GM19468 (cell line): ENCODE measurements around the gene CYP39A1.
"Not testable (repeated sequence)": the region's sequence is repeated elsewhere in the genome, so short reads cannot be mapped to it uniquely, and the experiment has no call there.

Experiments
- ATAC-seq: cut with Tn5 transposase; IDR thresholded peaks from one replicate; pipeline ENCODE4 v1.9.1; 2021; ENCODE audit warnings: mild to moderate bottlenecking, moderate library complexity, moderate number of reproducible peaks; ENCODE audit not compliant: unreplicated experiment; ENCODE audit errors: extremely low read depth

Gene CYP39A1

DNA sequence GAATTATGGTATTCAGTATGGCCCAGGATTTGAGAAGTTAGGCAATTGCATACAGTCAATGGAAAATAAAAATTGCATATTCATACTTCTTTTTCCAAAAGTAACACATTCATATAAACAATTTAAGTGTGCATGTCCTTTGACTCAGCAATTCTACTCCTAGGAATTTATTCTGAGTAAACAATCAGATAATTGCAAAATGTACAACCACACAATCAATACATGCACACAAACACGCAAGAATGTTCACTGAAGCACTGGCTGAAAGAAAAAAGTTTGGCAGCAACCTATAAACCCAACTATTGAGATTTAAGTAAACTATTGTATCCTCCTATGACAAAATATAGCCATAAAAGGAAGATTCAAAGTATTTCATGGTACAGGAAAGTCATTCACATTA is 1.6 kb downstream of the CYP39A1 start:
- ATAC-seq, result no peak

DNA sequence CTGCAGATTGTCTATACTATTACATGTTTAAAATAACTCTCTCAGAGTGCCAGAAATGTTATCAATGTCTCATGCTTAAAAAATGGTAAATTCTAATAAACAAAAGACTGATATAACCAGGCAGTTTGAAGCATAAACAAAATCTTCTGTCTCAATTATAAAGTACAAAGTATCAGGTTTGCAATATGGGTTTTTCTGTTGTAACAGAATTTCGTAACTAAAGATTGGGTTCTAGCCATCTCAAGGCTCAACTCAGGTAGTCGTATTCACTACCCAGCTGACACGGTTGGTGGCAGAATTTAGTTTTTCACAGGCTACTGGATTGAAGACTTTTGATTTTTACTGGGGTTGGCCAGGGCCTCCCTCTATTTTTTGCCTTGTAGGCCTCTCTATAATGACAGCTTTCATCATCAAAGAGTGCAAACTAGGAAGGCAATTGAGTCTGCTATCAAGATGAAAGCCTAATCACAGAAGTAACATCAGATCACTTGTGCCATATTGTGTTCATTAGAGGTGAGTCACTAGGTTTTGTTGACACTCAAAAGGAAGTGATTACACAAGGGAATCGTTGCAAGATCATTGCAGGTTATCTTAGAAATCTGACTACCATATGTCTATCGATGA is 3.6 kb downstream of the CYP39A1 start:
- no peak for ATAC-seq

DNA sequence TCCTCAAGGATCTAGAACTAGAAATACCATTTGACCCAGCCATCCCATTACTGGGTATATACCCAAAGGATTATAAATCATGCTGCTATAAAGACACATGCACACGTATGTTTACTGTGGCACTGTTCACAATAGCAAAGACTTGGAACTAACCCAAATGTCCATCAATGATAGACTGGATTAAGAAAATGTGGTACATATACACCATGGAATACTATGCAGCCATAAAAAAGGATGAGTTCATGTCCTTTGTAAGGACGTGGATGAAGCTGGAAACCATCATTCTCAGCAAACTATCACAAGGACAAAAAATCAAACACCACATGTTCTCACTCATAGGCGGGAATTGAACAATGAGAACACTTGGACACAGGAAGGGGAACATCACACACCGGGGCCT is 4.5 kb downstream of the CYP39A1 start:
- not testable (repeated sequence) for ATAC-seq

DNA sequence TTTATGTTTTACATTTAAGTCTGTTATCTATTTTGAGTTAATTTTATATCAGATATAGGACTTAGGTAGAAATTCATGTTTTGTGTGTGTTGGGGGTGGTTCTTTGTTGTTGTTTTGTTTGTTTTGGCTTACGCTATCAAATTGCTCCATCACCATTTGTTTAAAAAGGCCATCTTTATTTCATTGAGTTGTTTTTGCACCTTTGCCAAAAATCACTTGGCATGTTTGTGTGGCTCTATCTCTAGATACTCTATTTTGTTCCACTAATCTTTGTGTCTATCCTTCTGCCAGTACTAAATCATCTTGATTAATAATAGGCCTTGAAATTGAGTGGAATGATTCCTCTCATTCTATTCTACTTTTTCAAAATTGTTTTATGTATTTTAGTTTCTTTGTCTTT is 7.4 kb downstream of the CYP39A1 start:
- no peak for ATAC-seq

DNA sequence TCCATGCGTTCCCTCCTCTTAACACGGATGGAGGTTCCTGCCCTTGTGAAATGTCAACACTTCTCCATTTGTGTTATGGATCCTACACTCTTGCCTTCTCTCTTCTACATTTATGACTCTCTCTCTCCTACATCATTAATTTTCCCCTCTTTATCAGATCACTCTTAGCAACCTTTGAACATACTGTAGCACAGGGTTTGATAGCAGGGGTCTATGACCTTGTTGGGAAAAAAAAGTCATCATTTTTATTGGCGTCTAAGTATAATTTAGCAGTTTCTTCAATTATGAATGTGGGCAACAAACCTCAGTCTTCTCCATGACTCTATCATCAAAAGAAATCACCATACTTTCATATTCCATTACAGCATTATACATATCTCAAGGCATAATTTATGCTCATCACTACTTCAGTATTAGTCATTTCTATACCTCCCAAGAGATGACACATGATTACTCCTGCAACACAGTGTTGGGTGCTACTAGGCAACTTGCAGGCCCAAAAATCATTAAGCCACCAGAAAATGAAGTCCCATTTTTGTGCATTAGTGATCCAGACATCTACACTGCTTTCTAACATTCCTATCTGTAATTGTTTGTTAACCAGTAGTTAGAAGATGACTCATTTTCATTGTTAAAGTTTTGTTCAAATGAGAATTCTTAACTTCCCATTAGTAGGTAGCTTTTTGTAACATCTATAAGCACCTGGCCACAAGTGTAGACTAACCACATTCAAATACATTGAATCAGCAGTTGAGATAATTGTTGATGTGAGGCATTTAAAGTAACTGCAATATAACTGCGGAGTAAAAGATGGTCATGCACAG is 9.5 kb downstream of the CYP39A1 start:
- ATAC-seq, result no peak

DNA sequence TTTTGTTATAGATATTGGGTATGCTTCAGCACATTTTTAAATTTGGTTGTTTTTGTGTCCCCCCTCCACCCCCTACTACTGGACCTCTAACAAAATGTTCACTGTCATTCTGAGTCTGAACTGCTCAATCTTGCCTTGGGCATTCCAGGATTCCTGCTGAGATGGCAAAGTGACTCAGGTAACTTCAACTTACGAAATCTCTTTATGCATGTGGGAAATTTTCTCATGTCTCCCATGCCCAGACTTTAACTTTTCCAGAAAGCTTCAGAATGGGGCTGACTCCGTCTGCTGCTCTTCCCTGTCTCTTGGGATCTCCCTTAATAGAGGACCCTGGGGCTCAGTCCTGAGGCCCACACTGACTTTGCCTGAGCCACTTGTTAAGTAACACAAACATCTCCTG is 14.0 kb downstream of the CYP39A1 start:
- ATAC-seq, result no peak

DNA sequence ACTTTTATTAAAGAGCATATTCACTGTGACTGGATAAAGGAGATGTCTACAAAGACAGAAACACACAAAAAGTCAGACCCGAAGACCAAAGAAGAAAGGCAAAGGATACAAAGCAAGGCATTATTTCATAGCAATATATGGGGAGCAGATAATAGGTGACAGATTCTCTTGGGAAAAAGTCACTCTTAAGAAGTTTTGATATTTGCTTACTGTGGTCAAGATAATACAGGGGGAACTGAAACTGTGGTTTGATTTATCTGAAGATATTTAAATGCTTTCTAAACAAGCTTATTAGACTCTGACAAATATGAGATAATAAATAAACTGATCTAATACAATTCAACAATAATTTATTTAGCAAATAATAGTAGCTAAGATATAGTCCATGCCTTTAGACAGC is 14.7 kb downstream of the CYP39A1 start:
- no peak for ATAC-seq

DNA sequence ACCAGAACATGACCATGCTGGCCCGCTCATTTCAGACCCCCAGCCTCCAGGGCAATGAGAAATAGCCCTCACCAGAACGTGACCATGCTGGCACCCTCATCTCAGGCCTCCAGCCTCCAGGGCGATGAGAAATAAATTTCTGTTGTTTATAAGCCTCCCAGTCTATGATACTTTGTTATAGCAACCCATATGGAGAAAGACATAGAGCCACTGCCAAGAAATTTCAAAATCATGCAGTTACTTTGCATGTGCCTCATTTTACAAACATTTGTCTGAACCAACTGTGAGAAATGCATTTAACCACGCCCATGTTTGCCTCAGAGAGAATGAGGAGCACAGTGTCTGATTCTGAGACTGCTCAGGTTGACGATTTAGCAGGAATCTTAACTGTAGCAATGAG is 15.5 kb downstream of the CYP39A1 start:
- no peak for ATAC-seq

DNA sequence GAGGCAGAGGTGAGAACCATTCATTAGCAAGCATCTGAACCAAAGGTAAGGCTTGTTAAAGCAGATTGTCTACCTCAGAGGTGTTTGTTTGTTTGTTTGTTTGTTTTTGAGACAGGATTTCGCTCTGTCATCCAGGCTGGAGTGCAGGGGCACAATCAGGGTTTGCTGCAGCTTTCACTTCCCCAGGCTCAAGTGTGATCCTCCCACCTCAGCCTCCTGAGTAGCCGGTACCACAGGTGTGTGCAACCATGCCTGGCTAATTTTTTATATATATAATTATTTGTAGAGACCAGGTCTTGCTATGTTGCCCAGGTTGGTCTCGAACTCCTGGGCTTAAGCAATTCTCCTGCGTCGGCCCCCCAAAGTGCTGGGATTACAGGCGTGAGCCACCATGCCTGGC is 17.2 kb downstream of the CYP39A1 start:
- no peak for ATAC-seq

DNA sequence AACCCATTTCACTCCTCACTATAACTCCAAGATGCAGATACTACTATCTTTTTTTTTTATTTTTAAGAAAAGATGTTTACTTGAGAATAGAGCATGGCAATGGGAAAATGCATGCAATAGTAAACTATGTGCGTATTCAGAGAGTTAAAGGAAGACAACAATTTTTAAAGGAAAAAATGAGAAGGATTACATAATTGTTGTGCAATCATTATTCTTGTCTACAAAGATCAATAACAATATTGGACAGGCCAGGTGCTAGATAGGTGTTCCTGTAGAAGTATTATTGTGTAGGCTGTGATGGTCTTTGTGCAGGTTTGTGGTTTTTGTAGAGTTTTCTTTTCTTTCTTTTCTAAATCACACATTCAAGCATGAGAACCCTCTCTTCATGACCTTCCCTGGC is 20.6 kb downstream of the CYP39A1 start:
- no peak for ATAC-seq

DNA sequence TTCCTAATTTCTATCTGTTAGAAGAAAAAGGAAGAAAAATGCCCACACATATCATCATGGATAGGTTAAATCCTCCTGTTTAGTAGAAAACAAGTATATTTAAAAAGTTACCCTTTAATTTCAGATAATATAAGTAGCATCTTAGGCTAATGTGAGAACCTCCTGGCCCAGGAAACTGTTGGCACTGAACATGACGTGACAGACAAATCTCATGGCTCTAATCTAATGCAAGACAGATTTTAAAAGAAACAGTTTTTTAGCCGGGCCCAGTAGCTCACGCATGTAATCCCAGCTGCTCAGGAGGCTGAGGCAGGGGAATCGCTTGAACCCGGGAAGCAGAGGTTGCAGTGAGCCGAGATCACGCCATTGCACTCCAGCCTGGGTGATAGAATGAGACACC is 22.9 kb downstream of the CYP39A1 start:
- ATAC-seq, result no peak

DNA sequence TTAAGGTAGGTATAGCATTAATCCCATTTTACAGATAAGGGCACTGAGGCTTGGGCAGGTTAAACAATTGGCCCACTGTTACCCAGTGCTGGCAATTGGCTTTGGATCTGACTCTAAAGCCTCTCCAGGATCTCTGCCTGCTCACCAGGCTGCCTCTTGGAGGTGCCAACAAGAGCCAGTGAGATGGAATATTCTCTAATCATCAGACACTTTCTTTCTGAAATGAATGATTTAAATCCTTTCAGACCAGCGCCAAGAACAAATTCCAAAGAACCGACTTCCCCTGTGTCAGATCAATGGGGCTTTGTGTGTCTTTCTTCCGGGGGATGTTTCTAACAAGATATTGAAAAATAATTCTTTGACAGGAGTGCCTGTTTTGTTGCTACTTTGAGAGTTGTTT is 23.6 kb downstream of the CYP39A1 start:
- no peak for ATAC-seq

DNA sequence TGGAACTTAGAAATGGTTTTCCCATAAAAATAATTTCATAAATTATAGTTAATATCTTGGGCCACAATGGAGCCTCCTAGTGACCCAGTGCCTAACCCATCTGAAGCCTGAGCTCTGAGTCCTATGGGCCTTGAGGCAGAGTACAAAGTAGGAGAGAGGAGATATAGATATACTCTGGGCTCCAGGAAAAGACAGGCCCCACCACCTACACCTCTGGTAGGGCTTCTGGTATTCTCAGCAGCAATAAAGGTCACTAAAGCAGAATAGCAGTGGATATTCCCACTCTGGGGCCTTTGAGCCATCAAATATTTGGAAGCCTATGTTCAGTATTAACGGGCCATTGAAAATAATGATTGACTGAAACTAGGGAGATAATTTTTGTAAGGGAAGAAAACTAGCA is 24.1 kb downstream of the CYP39A1 start:
- ATAC-seq, result no peak

DNA sequence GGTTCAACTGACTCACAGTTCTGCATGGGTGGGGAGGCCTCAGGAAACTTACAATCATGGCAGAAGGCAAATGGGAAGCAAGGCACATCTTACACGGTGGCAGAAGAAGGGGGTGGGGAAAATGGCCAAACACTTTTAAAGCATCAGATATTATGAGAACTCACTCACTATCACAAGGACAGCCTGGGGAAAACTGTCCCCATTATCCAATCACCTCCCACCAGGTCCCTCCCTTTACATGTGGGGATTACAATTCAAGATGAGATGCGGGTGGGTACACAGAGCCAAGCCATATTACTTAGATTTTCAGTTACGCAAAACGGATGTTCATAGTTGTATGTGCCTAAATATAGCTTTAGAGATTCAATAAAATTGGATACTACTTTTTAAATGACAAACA is 25.6 kb downstream of the CYP39A1 start:
- ATAC-seq, result no peak

DNA sequence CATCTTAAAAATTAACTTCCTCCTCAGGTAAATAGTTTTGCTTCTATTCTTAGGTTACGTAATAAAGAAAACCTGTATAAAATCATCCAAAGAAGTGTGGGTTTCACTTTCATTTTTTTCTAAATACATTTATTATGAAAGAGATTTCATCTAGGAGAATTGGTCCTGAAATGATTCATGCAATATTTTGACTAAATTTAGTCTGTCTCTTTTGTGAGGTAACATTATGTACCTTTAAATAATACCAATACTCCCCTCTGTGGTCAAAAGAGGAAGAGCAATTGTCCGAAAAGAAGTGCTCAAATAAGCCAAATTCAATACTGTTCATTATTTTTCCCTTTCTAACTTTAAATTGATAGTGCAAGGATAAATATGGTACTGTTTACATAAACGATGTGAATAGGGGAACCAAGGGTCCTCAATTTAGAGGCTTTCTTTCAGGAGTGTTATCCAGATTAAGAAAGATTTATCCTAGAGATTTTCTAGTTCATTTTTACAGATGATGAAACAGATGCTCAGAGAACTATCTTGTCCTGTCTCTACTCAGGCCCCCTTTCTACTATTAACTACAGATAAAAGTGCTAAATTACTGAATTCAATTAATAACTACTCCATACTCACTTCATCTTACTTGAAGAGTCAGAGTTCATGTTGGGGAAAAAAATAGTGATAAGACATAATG is 26.2 kb downstream of the CYP39A1 start:
- no peak for ATAC-seq

DNA sequence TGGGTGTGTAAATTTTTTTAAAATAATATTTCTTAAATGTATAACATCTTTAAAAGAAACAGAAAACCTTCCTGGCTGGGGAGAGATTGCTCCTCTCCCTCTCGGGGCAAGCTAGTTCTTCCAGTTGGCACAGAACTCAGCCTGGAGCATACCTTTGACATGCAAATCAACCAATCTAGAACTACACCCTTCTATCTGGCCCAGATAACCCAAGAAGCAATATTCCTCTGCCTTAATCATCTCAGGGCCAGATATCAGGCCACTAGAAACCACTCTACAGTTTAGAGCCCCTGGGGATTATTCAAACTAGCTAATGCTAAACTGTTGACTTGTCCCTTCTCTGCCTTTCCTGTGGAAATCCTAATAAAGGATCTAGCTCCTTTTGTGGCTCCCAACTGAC is 33.9 kb downstream of the CYP39A1 start:
- no peak for ATAC-seq

DNA sequence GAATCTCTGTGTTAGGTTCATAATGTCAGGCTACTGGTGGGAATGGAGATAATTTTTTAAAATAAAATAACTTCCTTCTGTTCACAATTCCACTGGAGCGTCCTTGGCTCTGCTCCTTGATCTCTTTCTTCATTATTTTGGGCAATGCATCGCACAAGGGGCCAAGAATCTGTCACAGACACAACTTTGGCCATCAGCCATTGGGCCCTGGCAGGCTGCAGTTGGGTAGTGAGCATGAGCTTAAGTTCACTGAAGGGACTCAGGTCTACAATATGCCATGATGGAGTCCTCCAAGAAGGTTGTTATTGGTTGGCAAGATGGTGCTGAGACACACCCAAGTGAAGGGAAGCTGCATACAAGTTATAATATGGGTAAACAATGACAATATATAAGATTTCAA is 40.0 kb downstream of the CYP39A1 start:
- ATAC-seq, result no peak

DNA sequence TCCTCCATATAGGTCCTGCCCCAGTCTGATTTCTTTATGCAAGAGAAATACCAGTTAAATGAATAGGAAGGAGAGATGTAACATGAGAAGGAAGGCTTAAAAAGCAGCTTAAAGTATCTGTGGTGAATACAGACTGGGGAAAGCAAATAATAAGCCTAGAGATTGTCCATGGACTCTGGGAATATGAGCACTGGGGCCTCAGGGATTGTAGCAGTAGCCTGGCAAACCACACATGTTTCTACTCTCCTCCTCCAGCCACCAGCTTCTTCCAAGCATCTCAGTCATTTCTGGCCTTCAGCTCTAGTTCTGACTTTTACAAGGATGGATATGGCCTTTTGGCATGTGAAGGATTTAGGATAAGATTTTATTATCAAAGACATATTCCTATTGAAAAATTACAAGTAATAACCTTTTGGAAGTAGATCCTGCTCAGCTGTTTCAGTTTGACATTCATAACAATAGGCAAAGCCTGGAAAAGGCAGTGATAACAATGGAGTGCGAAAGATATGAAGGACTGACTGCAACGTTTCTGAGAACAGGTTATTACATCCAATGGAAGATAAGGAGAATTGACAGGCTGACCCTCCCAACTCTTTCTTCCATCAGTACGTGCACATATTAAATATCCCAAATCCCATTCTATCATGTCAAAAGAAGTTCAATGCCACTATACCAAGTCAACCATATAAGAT is 41.6 kb downstream of the CYP39A1 start:
- no peak for ATAC-seq

DNA sequence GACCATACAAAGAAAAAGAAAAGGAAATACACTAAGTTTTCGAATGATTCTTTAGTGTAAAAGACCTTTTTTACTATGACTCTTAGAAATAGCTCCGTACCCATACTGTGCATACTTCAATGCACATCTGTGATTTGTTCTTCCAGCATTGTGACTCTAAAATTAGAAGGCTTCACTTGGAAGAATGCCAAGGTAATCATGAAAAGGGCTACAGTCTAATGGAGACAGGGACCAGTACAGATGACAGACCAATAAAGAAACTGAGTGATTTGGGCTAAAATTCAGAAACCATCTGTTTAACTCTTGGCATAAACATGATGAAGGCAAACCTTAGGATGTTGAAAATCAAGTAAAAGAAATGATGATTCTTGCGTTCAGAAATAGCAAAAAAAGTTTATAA is 46.3 kb downstream of the CYP39A1 start:
- no peak for ATAC-seq

DNA sequence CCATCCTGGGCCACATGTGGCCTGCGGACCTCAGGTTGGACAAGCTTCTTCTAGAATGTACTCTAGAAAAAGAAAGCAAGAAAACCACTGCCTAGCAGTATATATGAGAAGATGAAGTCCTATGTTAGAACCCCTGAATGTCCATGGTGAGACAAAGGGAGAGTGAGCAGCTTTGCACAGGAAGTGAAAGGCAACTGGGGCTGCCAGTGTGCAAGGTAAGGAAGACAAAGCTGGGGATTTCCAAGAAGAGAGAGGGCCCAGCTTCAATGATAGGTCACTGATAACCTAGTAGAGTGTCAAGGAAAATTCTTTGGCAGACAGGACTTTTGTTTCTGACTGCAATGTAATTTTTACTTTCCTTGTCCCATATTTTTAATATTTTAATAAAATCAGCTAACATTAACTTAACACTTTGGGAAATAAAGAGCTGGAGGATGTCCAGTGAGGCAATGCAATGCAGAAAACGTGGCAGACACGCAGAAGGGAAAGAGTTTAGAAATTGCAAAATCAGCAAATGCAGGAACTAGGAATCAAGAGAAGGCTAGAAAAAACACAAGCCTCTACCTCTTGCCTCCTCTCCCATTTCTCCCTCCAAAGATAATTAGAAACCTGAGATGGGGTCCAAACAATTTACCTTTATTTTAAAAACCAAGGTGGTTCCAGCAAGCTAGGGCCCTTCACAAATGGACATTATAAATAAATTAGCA is 47.4 kb downstream of the CYP39A1 start:
- ATAC-seq, result no peak
